Posterior vena cava (tissue), 2 donors: ENCODE data around the gene DOCK9. TPM values are rescaled to one million over a fixed set of nuclear protein-coding genes. Genes with fewer than 3 reads are reported as not detected.
"Not testable (repeated sequence)": the region's sequence is repeated elsewhere in the genome, so short reads cannot be mapped to it uniquely, and the experiment has no call there.

Experiments
- DNase-seq: peaks from one replicate; pipeline ENCODE4 v3.0.0-alpha.2; 2020; ENCODE audit warnings: low spot score
- intact Hi-C, 2 donors: fragments of 100-400 bp; cut with DNase I; formaldehyde crosslinking; loops; one replicate each; pipeline versions ENCODE4 v1.14.1 to v1.14.2; 2022 to 2023
- total RNA-seq, 2 donors: library from RNA; stranded (reverse); fragmentation: NEBNext Ultra II Directional; extraction: Animal tissue kit (Norgen Biotek cat#: 25700); gene quantifications; one replicate each; pipeline ENCODE4 v1.2.1, GENCODE V29; 2021
- donor health status: DM: yes; HTN: yes; CAD: no.
- donor health status: DM: yes; HTN: yes; CAD: no.

DOCK9 gene
- total RNA-seq, 2 donors from 2014 or later: 85.3 to 91.7 TPM

- intact Hi-C loops: no loop called here
- DNase-seq: no peak
These were observed 80.2 kb downstream of the DOCK9 start for GRCh38 chr13:98897706-98898105.

- intact Hi-C loops: no loop called here
- no peak for DNase-seq
These were observed 81.1 kb downstream of the DOCK9 start for GRCh38 chr13:98896868-98897144.

GRCh38 chr13:98896083-98896867 lies 81.6 kb downstream of the DOCK9 start:
- intact Hi-C loops: no loop called here
- no peak for DNase-seq

DNA sequence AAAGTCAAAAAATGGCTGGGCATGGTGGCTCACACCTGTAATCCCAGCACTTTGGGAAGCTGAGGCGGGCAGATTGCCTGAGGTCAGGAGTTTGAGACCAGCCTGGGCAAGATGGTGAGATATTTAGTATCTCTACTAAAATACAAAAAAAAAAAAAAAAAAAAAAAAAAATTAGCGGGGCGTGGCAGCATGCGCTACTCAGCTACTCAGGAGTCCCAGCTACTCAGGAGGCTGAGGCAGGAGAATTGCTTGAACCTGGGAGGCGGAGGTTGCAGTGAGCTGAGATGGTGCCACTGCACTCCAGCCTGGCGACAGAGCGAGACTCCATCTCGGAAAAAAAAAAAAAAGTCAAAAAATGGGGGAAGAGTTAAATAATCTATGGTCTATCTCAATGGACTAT lies 83.0 kb downstream of the DOCK9 start:
- DNase-seq, intact Hi-C loops: not testable (repeated sequence)

GRCh38 chr13:98893371-98893770 lies 84.5 kb downstream of the DOCK9 start:
- no peak for DNase-seq
- intact Hi-C loops: no loop called here

GRCh38 chr13:98892821-98893220 lies 85.0 kb downstream of the DOCK9 start:
- DNase-seq: no peak
- intact Hi-C loops: no loop called here

GRCh38 chr13:98892077-98892476 lies 85.8 kb downstream of the DOCK9 start:
- no peak for DNase-seq
- intact Hi-C loops: no loop called here

DNA sequence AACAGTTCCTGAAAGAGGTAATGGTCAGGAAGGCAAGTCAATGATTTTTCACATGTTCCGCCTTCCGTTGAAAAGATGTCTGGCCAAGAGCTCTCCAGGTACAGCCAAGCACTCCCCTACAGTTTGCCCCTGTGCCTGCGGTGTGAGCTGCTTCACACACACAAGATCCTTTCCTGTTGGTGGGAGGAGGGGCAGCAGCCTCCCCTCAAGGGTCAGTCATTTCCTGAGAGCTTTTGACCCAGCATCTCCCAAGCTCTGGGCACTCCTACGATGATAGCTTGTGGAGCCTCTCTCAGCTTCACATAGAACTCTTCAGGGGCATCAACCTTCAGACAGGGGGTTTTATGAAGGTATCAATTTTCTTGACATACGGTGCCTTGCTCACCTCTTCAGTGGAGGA lies 86.9 kb downstream of the DOCK9 start:
- intact Hi-C loops: no loop called here
- DNase-seq: no peak

DNA sequence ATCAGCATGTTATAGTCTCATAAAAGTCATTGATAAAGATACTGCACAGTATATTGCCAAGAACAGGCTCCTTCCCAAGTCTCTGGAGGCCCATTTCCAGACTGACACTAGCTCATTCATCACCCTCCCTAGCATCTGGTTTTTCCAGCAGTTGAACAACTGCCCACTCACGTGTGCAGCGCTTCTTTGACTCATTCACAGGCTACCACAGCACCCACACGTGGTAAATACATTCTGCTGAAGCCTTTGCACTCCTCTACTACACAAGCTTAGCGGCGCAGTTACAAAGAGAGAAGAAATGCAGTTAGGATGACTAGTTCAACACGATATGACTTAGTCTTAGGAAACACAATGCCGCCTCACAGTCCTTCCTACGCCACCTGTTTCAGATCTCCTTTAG lies 87.7 kb downstream of the DOCK9 start:
- DNase-seq: no peak
- intact Hi-C loops: no loop called here

DNA sequence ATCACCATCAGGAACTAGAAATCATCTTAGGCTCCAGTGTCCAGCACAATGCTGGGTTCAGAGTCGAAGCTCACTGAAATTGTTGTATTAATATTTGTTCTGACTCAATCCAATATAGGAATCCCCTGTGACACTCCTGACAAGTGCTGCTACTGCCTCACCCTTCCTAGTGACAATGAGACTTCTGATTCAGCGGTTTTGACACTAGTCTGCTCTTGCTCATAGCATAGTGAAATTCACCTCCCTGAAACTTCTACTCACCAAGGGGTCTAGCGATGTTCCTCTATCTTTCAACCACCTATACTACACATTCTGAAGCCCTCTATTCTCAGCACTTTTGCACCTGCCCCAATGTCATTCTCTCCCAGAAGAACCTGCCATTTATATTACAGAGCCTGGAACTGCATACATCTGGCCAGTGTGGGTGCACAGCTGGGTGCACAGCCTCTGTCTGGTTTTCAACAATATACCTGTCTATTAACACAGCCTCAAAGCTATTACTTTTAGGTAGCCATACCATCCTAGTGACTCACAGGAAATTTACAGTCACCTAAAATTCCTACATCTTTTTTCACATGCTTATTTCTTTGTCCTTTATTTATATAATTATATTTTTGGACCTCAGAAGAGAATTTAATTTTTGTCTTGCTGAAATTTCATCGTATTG lies 88.3 kb downstream of the DOCK9 start:
- intact Hi-C loops: no loop called here
- no peak for DNase-seq

- intact Hi-C loops: no loop called here
- DNase-seq: no peak
These were observed 89.0 kb downstream of the DOCK9 start for GRCh38 chr13:98888890-98889279.

DNA sequence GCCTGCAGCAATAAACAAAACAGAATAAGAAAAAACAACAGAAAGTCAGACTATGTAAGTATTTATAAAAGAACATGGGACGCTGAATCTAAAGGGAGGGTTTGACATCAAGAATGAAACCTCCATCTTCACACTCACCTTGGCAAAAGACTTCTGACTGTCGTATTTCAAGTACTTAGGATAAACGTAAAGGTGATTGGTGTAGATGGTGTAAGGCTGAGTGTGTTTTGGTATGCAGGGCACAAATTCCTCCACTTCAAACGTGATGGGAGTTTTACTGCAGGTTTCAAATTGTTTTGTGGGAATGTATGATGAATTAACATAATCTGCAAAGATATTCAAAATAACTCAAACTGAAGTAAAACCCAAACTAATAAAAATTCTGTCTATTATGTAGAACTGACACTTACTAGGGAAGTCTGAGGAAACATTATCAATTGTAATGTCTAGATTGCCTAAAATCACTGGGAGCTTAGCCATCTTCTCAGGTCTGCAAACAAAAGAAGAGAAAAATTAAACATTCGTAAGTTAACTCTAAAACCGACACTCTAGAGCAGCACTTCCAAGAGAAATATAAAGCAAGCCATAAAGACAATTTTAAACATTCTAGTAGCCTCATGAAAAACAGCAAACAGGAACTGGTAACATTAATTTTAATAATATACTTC lies 89.5 kb downstream of the DOCK9 start:
- no peak for DNase-seq
- intact Hi-C loops: no loop called here

GRCh38 chr13:98886587-98887230 lies 91.2 kb downstream of the DOCK9 start:
- intact Hi-C loops: no loop called here
- DNase-seq: no peak

GRCh38 chr13:98885600-98885999 lies 92.3 kb downstream of the DOCK9 start:
- intact Hi-C loops: no loop called here
- no peak for DNase-seq

DNA sequence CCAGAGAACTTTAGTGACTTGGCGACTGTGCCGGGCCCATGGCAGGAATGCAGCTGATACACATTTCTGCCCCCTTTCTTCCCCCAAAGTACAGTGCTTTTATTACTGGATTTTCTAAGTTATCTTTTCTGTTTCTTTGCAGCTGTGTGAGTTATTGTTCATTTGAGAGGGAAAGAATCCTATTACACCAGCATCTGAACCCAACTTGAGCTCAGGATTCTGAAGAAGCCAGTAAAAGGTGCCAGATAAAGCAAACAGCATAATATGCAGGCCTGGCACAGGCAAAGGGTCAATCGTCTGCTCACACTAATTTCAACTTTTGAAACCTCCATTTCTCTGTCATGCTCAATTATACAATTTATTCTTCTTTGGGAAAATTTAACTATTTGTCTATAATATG lies 93.9 kb downstream of the DOCK9 start:
- no peak for DNase-seq
- intact Hi-C loops: loop anchor here in 1 of 2 donors (5.0 kb wide), 1 partner anchor 1553 kb away; no protein-coding TSS in a partner anchor

DNA sequence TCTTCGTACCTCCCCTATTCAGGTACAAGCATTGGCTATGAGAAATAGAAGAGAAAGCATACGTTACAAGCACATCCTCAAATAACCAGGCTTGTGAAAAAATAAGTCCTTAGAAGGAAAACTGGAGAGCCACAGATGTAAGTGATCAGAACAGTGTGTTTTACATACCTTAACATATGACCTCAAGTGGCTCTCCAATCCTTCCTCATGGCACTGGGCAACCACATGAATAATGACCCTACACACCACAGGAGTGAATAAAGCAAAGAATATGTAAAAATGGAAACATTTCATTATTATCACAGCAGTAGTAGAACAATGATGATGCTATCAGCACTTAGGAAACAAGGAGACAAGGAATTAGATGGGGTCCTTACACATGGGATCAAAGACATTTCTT lies 96.5 kb downstream of the DOCK9 start:
- no peak for DNase-seq
- intact Hi-C loops: loop anchor here in 1 of 2 donors (5.0 kb wide), 1 partner anchor 1556 kb away; no protein-coding TSS in a partner anchor

DNA sequence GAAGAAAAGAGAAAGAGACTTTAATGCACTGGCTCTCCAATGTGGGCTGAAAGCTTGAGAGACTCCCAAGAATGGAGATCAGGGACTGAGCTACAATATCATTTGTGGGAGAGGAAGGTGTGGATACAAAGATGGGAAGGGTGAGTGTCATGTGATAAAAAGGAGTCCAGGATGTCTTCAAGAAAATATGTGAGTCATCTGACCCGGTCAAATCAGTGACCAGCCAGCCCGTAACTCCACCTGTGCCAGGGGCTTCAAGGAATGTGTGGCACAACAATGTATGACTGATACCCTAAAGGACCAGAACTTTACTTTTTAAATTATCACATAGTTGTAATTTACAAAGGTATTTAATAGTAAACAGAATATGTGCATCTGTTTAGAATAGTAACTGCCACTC lies 97.2 kb downstream of the DOCK9 start:
- intact Hi-C loops: loop anchor here in 1 of 2 donors (5.0 kb wide), 1 partner anchor 1557 kb away; no protein-coding TSS in a partner anchor
- no peak for DNase-seq

DNA sequence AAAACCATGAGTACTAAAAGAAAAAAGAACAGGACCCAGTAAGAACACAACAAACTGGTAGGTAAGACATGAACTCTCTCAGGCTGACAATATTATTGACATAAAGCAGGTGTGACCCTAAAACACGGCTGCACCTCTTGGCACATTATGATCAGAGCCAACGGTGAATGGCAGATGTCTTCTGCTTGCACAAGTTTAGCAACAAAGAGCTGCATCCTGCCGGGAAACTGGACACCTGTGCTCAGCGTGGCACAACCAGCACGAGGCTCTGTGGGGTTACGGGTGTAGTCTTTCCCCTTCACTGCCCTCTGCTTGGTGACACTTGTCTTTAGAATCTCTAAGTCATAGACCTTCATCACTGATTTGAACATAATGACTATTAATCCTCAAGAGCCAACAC lies 97.9 kb downstream of the DOCK9 start:
- intact Hi-C loops: loop anchor here in 1 of 2 donors (5.0 kb wide), 1 partner anchor 1557 kb away; no protein-coding TSS in a partner anchor

GRCh38 chr13:98879127-98879520 lies 98.7 kb downstream of the DOCK9 start:
- intact Hi-C loops: no loop called here
- no peak for DNase-seq

More for the DNA sequence above, 97.9 kb downstream of the DOCK9 start:
- no peak for DNase-seq
